ENCODE data around the gene DPYSL3.

DPYSL3 gene

DNA sequence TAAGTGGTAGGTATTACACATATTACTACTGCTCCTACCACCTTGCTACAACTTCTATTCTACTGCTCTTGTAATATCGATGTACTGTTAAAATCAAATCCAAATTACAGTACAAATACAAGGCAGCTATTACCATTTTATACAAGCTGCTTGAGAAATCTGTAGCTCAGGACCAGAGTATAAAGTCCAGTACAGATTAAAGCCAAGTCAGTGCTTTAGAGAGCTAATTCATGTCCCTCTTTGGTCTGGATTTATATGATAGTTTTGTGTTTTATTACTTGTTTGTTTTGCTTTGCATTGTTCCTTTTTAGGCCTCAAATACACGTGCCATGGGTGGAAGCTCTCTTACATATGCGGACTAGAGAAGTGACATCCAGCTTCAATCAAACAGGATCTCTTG, 75.8 kb downstream of the DPYSL3 start:
- no peak for DNase-seq

- DNase-seq: no peak
Observed at GRCh38 chr5:147432323-147432722, 77.5 kb downstream of the DPYSL3 start.

- DNase-seq: no peak
Observed at GRCh38 chr5:147431586-147431985, 78.3 kb downstream of the DPYSL3 start.

DNA sequence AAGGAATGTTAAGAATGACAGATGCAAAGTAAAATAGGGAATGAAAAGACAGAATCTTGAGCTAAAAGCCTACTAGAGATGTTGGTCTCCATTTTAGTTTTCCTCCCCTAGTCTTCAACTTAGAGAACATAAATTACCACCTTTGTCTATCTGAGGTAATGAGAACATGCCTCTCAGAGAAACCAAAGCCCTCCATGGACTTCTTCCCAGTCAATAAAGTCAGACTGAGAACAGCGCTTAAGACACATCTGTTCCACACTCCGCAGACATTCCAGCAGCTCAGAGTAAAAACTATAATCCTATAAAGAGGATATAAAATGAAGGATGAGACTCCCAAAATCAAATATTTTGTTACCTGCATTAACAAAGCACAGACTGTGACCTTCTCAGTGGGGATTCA, 79.2 kb downstream of the DPYSL3 start:
- no peak for DNase-seq

- no peak for DNase-seq
Observed at GRCh38 chr5:147427521-147428401, 82.1 kb downstream of the DPYSL3 start.

- no peak for DNase-seq
Observed at GRCh38 chr5:147426640-147427327, 83.1 kb downstream of the DPYSL3 start.

GRCh38 chr5:147418613-147419012, 91.3 kb downstream of the DPYSL3 start:
- DNase-seq: no peak

DNA sequence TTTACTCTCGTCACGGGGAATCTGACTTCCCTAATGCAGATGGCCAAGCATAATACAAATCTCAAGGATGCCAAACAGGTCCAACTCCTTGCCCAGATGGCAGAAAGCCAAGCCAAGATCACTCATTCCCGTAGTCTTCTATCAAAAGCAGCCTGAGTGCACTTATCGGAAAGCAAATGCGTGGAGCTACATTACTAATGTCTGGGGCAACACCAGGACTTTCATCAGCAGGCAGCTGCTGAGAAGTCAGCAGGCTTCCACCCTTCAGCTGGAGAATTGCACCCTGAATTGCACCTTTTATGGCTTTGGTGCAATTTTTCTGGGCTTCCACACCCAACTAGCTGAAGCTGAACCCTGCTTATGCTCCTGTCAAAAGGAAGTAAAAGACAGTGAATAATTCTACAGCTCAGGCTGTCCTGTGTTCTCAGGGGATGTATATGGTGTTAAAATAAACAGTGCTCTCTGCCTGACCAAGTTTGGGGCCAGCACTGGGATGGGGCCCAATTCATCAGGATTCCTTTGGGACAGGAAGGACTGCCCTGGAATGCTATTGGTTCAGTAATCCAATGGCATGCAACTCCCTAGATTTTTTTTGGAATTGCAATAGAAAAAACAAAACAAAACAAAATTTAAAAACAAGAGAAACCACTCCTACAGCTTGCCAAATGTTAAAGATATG, 92.6 kb downstream of the DPYSL3 start:
- no peak for DNase-seq

- DNase-seq: no peak
Observed at GRCh38 chr5:147415651-147416050, 94.2 kb downstream of the DPYSL3 start.

- DNase-seq: no peak
Observed at GRCh38 chr5:147413266-147413665, 96.6 kb downstream of the DPYSL3 start.

- no peak for DNase-seq
Observed at GRCh38 chr5:147412561-147412960, 97.3 kb downstream of the DPYSL3 start.

DNA sequence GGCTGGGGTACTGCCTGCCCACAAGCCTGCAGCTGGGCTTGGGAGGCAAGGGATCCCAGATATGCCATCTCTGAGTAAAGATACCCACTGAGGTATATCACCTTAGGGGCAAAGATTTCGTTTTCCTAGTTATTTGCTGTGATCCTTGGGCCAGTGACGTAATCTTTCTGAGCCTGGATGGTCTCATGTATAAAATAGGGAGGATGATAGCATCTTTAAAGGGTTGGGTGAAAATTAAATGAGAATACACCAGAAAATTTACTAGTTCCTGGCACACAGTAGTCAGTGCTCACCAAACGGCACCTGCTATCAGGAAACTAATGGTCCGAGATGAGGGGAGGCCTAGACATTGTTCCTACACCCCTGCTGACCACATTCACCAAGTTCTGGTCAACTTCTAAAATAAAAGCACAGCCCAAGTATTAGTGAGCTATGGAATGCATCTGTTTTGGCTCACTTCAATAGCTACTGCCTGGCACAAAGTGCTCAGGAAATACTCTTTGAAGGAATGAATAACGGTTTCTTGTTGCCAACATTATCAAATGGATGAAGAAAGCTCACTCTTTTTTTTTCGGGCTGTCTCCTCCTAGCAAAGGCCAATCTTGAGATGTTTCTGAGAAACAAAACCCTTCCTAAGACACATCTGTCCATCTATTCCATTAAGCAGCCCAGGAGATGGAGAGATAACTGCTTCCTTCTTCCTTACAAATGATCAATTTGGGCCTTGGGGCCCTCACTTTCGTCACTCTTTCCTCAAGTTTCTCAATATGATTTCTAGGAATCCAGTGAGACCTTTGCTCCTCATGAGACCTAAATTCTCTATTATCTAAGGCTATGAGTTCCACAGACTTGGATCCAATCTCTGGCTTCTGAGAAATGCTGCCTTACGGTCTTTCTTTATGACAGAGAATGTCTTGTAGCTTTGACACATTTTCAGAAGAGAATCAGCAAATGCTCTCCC, 98.2 kb downstream of the DPYSL3 start:
- DNase-seq: no peak

- no peak for DNase-seq
Observed at GRCh38 chr5:147410496-147411358, 99.1 kb downstream of the DPYSL3 start.

DNA sequence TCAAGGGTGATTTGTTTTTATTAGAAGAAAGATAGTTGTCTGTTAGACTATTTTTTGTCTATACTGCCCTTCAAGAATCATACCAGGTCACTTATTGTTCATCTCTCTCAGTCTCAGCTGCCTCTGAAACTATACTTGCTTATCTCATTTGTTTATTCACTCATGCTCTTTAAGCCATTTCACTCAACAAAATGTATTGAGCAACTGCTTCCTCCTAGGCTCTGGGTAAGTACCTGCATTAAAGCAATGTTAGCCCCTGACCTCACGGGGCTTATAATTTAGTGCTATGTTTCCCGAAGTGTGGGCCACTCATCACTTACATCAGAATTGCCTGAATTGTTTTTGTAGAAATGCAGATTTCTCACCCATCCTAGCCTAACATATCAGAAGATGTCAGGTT, 100.9 kb downstream of the DPYSL3 start:
- DNase-seq: no peak

DNA sequence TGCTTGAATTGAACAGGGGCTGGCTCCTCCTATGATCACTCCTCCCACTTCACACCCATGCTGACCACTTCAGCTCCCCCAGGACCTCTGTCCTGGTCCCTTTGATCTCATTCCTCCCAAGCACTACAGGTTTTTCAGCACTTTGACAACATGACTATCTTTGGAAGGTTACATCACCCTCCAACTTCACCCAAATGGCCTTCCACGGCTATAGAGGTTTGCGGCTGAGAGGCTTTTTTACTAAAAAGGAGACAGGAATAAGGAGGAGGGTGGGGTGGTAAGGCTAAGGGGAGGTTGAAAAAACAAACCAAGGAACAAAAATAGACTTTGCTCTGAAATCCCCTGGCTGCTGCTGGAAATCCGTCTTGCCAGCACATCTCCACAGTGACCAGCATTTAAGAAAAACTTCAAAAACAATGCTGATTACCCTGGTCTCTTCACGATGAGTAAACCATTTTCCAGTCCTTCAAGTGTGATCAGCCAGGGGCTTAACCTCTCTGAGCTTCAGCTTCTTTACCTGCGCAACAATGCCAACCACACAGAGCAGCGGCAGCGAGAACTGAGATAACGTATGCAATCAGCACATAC, 102.7 kb downstream of the DPYSL3 start:
- DNase-seq: no peak

- DNase-seq: no peak
Observed at GRCh38 chr5:147406636-147407035, 103.2 kb downstream of the DPYSL3 start.

DNA sequence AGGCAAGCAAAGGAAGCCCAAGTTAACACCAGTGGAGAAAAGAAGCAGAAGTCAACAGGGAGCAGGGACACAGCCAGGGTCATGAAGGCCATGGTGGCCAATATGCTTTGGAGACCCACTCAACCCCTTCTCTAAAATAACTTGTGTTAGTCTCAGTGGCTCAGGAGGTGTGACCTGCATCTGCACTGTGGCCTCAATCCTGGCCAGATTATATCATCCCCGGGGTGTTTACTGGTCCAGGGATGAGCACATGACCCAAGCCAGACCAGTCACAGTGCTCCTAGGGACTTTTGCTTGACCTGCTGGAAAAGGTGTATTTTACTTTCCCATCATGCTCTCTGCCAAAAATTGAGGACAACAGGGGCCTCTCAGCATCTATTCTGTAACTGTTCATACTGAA, 105.2 kb downstream of the DPYSL3 start:
- no peak for DNase-seq

GRCh38 chr5:147403651-147404640, 105.9 kb downstream of the DPYSL3 start:
- DNase-seq: no peak

- DNase-seq: no peak
Observed at GRCh38 chr5:147400881-147401280, 109.0 kb downstream of the DPYSL3 start.
